ENCODE data around the gene IL18RAP. TPM values are rescaled to one million over a fixed set of nuclear protein-coding genes. Genes with fewer than 3 reads are reported as not detected.

IL18RAP gene
- total RNA-seq, 1 experiment from 2014 or later, result not detected

DNA sequence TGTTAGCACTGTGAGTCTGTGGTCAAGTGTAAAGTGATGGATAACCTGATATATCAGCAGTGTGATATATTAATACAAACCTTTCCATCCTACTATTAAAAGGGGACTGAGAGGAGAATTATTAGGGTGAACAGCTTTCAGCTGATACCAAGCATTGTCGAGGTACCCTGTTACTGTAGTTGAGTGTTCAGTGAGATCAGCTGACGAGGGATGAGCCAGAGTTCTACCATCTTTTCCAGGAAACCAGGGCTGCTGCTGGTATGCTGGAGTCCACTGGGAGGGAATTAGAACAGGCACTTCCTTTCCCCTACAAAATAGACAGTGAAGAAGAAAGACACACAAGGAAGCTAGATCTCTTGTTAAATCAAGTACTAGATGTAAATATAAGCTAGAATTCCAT is 408 bp downstream of the IL18RAP start:
- peaks cover 22% of the 10 kb centered on the region for H3K27me3 Mint-ChIP-seq (ENCODE audit: insufficient read depth, unreplicated experiment)
- no peaks in the 10 kb centered on the region for H3K4me1 Mint-ChIP-seq (ENCODE audit: low read depth, unreplicated experiment)
- Histone ChIP-seq H3K9me3 (no peaks in the 10 kb centered on the region; the same call in 1 of the 2 replicates), H3K4me3 (ENCODE audit: low read depth, low read length) (no peak overlapping the region), H3K4me1 (no peaks in the 10 kb centered on the region), H3K27me3 (replicated peaks; ENCODE audit: control insufficient read depth, insufficient read depth, low read length) (peaks cover 2% of the 10 kb centered on the region; the same call in 1 of the 2 replicates), H3K36me3 (ENCODE audit: control insufficient read depth, insufficient read depth, low read length) (no peaks in the 10 kb centered on the region)
- no TSS peak for BruUV-seq (replicated peaks)
- no peak for DNase-seq
- no peak overlapping the region for H3K4me3 Mint-ChIP-seq (ENCODE audit: unreplicated experiment)
- ChIA-PET POLR2A (no interaction called here), CTCF (no interaction called here)
- TF ChIP-seq, protein P1, sequence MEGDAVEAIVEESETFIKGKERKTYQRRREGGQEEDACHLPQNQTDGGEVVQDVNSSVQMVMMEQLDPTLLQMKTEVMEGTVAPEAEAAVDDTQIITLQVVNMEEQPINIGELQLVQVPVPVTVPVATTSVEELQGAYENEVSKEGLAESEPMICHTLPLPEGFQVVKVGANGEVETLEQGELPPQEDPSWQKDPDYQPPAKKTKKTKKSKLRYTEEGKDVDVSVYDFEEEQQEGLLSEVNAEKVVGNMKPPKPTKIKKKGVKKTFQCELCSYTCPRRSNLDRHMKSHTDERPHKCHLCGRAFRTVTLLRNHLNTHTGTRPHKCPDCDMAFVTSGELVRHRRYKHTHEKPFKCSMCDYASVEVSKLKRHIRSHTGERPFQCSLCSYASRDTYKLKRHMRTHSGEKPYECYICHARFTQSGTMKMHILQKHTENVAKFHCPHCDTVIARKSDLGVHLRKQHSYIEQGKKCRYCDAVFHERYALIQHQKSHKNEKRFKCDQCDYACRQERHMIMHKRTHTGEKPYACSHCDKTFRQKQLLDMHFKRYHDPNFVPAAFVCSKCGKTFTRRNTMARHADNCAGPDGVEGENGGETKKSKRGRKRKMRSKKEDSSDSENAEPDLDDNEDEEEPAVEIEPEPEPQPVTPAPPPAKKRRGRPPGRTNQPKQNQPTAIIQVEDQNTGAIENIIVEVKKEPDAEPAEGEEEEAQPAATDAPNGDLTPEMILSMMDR (IDR thresholded peaks at IDR 0.05; ENCODE audit: insufficient read depth in 1 of 2, low read depth in 1 of 2, low read length in 1 of 2, severe bottlenecking in 1 of 2, unreplicated experiment in 1 of 2), result no peak
- intact Hi-C loops (cut with micrococcal nuclease; ENCODE audit: unreplicated experiment), result no loop called here
- H3K27ac Mint-ChIP-seq (ENCODE audit: unreplicated experiment), result no peak overlapping the region
- H3K36me3 Mint-ChIP-seq (ENCODE audit: insufficient read depth, unreplicated experiment), result no peaks in the 10 kb centered on the region
- no peaks in the 10 kb centered on the region for H3K9me3 Mint-ChIP-seq (ENCODE audit: unreplicated experiment)

DNA sequence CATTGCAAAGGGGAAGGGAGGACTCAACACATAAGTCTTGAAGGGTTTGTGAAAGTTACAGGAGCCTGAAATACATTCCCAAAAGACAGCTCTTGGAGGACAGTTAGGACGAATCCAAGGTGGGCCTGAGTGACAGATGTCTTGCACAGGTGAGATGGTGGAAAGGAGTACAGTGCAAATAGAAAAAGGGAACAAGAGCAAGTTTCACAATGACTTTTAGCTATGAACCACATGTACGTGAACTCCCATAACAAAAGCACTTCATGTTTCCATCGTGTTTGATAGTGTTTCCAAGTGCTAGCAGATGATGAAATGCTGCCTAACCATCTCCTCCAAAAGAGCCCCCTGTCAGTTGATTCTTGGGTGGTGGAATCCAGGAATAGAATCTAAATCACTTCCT is 1.8 kb downstream of the IL18RAP start:
- Mint-ChIP-seq H3K9me3 (ENCODE audit: unreplicated experiment) (no peaks in the 10 kb centered on the region), H3K27ac (ENCODE audit: unreplicated experiment) (no peak overlapping the region), H3K4me3 (ENCODE audit: unreplicated experiment) (no peak overlapping the region), H3K4me1 (ENCODE audit: low read depth, unreplicated experiment) (no peaks in the 10 kb centered on the region), H3K36me3 (ENCODE audit: insufficient read depth, unreplicated experiment) (no peaks in the 10 kb centered on the region), H3K27me3 (ENCODE audit: insufficient read depth, unreplicated experiment) (peaks cover 23% of the 10 kb centered on the region)
- Histone ChIP-seq H3K36me3 (ENCODE audit: control insufficient read depth, insufficient read depth, low read length) (no peaks in the 10 kb centered on the region), H3K9me3 (no peaks in the 10 kb centered on the region; the same call in 1 of the 2 replicates), H3K4me3 (ENCODE audit: low read depth, low read length) (no peak overlapping the region), H3K4me1 (no peaks in the 10 kb centered on the region), H3K27me3 (replicated peaks; ENCODE audit: control insufficient read depth, insufficient read depth, low read length) (peaks cover 2% of the 10 kb centered on the region; the same call in 1 of the 2 replicates)
- DNase-seq, result no peak
- BruUV-seq (replicated peaks), result no TSS peak
- TF ChIP-seq, protein P1 (IDR thresholded peaks at IDR 0.05; ENCODE audit: insufficient read depth in 1 of 2, low read depth in 1 of 2, low read length in 1 of 2, severe bottlenecking in 1 of 2, unreplicated experiment in 1 of 2), result no peak
- POLR2A ChIA-PET, result no interaction called here
- intact Hi-C loops (cut with micrococcal nuclease; ENCODE audit: unreplicated experiment), result no loop called here
- CTCF ChIA-PET, result no interaction called here

DNA sequence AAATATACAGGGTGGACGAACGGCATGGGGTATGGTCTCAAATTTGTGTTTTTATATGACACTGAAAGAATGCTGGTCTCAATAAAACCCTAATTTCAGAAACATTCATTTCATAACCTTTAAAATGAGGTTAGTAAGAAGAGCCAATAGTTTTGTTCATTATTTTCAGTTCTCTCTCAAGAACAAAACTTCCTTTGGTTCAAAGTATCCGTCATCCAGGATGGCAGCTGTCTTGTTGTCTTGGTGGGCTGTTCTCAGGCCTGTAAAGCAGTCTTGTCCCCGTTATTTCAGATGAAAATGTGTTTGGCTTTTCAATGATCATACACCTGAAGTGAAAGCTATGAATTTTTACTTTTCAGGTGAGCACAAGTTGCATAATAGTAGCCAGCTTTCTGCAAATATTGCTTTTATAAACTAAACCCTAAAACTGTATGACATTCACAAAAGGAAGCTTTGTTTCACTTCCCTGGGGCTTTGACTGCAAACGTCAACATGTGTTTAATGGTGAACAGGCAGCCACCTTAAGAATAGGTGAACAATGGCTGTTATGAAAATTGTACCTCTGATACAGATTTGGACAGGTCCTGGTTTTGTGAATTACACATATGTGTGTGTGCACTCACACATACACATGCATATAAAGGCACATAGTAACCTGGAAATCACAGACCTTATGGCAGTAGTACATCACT is 2.6 kb downstream of the IL18RAP start:
- Histone ChIP-seq H3K4me1 (no peaks in the 10 kb centered on the region), H3K27me3 (replicated peaks; ENCODE audit: control insufficient read depth, insufficient read depth, low read length) (peaks cover 2% of the 10 kb centered on the region; the same call in 1 of the 2 replicates), H3K4me3 (ENCODE audit: low read depth, low read length) (no peak overlapping the region), H3K36me3 (ENCODE audit: control insufficient read depth, insufficient read depth, low read length) (no peaks in the 10 kb centered on the region), H3K9me3 (no peaks in the 10 kb centered on the region; the same call in 1 of the 2 replicates)
- TF ChIP-seq, protein P1 (IDR thresholded peaks at IDR 0.05; ENCODE audit: insufficient read depth in 1 of 2, low read depth in 1 of 2, low read length in 1 of 2, severe bottlenecking in 1 of 2, unreplicated experiment in 1 of 2), result no peak
- ChIA-PET POLR2A (no interaction called here), CTCF (no interaction called here)
- Mint-ChIP-seq H3K36me3 (ENCODE audit: insufficient read depth, unreplicated experiment) (no peaks in the 10 kb centered on the region), H3K9me3 (ENCODE audit: unreplicated experiment) (no peaks in the 10 kb centered on the region), H3K27me3 (ENCODE audit: insufficient read depth, unreplicated experiment) (peaks cover 21% of the 10 kb centered on the region), H3K4me3 (ENCODE audit: unreplicated experiment) (no peak overlapping the region), H3K27ac (ENCODE audit: unreplicated experiment) (no peak overlapping the region), H3K4me1 (ENCODE audit: low read depth, unreplicated experiment) (no peaks in the 10 kb centered on the region)
- no peak for DNase-seq
- BruUV-seq (replicated peaks), result no TSS peak
- intact Hi-C loops (cut with micrococcal nuclease; ENCODE audit: unreplicated experiment), result no loop called here

All from Caco-2 (cell line).